SK-N-SH (cell line): ENCODE results near the gene TUBB2B.

ENCODE experiments used
- CHD2 ChIP-seq: fragments of 150-350 bp; IDR thresholded peaks from 2 replicates; pipeline ENCODE4 v1.6.1; 2018; ENCODE audit warnings: low read length; ENCODE audit not compliant: partially characterized antibody
- NFIC ChIP-seq: IDR thresholded peaks from 2 replicates; pipeline ENCODE4 v1.4.0; 2012; ENCODE audit warnings: borderline replicate concordance
- POLR2AphosphoS5 ChIP-seq: IDR thresholded peaks from 2 replicates; pipeline ENCODE4 v1.6.1; 2012; ENCODE audit warnings: low read depth, low read length
- REST ChIP-seq: IDR thresholded peaks from 2 replicates; pipeline ENCODE4 v1.6.1; 2012; ENCODE audit warnings: mild to moderate bottlenecking, low read depth, low read length, moderate library complexity
- TF ChIP-seq, protein P1 (sequence below): fragments of 200-600 bp; sonication (generic); IDR thresholded peaks from 2 replicates; pipeline ENCODE4 v1.6.1; 2017; ENCODE audit warnings: antibody characterized with exemption, mild to moderate bottlenecking, moderate library complexity

GRCh38 chr6:3210024-3210610, 17.3 kb downstream of the TUBB2B start:
- TF ChIP-seq, protein P1, sequence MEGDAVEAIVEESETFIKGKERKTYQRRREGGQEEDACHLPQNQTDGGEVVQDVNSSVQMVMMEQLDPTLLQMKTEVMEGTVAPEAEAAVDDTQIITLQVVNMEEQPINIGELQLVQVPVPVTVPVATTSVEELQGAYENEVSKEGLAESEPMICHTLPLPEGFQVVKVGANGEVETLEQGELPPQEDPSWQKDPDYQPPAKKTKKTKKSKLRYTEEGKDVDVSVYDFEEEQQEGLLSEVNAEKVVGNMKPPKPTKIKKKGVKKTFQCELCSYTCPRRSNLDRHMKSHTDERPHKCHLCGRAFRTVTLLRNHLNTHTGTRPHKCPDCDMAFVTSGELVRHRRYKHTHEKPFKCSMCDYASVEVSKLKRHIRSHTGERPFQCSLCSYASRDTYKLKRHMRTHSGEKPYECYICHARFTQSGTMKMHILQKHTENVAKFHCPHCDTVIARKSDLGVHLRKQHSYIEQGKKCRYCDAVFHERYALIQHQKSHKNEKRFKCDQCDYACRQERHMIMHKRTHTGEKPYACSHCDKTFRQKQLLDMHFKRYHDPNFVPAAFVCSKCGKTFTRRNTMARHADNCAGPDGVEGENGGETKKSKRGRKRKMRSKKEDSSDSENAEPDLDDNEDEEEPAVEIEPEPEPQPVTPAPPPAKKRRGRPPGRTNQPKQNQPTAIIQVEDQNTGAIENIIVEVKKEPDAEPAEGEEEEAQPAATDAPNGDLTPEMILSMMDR, result no peak
- TF ChIP-seq POLR2AphosphoS5 (no peak), REST (no peak), CHD2 (no peak), NFIC (no peak)
